Measurements from ENCODE around the gene ARHGEF17.

GRCh38 chr11:73391665-73392064 is 83.6 kb downstream of the ARHGEF17 start:
- TF ChIP-seq, protein P1, sequence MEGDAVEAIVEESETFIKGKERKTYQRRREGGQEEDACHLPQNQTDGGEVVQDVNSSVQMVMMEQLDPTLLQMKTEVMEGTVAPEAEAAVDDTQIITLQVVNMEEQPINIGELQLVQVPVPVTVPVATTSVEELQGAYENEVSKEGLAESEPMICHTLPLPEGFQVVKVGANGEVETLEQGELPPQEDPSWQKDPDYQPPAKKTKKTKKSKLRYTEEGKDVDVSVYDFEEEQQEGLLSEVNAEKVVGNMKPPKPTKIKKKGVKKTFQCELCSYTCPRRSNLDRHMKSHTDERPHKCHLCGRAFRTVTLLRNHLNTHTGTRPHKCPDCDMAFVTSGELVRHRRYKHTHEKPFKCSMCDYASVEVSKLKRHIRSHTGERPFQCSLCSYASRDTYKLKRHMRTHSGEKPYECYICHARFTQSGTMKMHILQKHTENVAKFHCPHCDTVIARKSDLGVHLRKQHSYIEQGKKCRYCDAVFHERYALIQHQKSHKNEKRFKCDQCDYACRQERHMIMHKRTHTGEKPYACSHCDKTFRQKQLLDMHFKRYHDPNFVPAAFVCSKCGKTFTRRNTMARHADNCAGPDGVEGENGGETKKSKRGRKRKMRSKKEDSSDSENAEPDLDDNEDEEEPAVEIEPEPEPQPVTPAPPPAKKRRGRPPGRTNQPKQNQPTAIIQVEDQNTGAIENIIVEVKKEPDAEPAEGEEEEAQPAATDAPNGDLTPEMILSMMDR (conservative IDR thresholded peaks at IDR 0.05 in 1 of 2, IDR thresholded peaks at IDR 0.05 in 1 of 2; ENCODE audit: low read depth in 1 of 2, low read length in 2 of 2) = no peak
- no peak for TF ChIP-seq EZH2 (IDR thresholded peaks at IDR 0.05; ENCODE audit: low read length, missing control alignments)
